Measurements from ENCODE around the gene TAC4. TPM values are rescaled to one million over a fixed set of nuclear protein-coding genes. Genes with fewer than 3 reads are reported as not detected.

Gene TAC4
- total RNA-seq, 3 donors from 2014 or later (not counting 1 experiment from before 2014, with no cell fraction given) = not detected

GRCh38 chr17:49850218-49850610 is 2.3 kb upstream of the TAC4 start:
- Mint-ChIP-seq H3K36me3 (no peaks in the 10 kb centered on the region), H3K9me3 (no peaks in the 10 kb centered on the region), H3K4me3 (peak overlapping the region; percentile 96), H3K27me3 (ENCODE audit: low read depth in 2 of 2) (no peaks in the 10 kb centered on the region), H3K4me1 (peaks cover 14 to 19% of the 10 kb centered on the region in 2 donors), H3K27ac (peak overlapping the region; percentile 77 to 93)
- ATAC-seq (no peak), DNase-seq (no peak)
- intact Hi-C loops (cut with micrococcal nuclease) = loop anchor here (5.0 kb wide), 2 partner anchors 133 to 153 kb away; no protein-coding TSS in a partner anchor
- 72% methylated on average over 5 of the region's 5 CpGs for WGBS (ENCODE audit: insufficient coverage)
- TF ChIP-seq, protein P1, sequence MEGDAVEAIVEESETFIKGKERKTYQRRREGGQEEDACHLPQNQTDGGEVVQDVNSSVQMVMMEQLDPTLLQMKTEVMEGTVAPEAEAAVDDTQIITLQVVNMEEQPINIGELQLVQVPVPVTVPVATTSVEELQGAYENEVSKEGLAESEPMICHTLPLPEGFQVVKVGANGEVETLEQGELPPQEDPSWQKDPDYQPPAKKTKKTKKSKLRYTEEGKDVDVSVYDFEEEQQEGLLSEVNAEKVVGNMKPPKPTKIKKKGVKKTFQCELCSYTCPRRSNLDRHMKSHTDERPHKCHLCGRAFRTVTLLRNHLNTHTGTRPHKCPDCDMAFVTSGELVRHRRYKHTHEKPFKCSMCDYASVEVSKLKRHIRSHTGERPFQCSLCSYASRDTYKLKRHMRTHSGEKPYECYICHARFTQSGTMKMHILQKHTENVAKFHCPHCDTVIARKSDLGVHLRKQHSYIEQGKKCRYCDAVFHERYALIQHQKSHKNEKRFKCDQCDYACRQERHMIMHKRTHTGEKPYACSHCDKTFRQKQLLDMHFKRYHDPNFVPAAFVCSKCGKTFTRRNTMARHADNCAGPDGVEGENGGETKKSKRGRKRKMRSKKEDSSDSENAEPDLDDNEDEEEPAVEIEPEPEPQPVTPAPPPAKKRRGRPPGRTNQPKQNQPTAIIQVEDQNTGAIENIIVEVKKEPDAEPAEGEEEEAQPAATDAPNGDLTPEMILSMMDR (IDR thresholded peaks at IDR 0.05) = no peak
- Histone ChIP-seq H3K4me3 (ENCODE audit: low read length) (no peak overlapping the region), H3K27ac (ENCODE audit: low read length) (no peak overlapping the region), H3K9me3 (ENCODE audit: control insufficient read depth, insufficient read depth, low read length) (no peaks in the 10 kb centered on the region), H3K36me3 (ENCODE audit: control insufficient read depth, insufficient read depth, low read length) (peaks cover 4% of the 10 kb centered on the region), H3K27me3 (ENCODE audit: control insufficient read depth, insufficient read depth, low read length) (no peaks in the 10 kb centered on the region), H3K4me1 (ENCODE audit: control insufficient read depth, insufficient read depth, low read length) (peaks cover 23% of the 10 kb centered on the region)

DNA sequence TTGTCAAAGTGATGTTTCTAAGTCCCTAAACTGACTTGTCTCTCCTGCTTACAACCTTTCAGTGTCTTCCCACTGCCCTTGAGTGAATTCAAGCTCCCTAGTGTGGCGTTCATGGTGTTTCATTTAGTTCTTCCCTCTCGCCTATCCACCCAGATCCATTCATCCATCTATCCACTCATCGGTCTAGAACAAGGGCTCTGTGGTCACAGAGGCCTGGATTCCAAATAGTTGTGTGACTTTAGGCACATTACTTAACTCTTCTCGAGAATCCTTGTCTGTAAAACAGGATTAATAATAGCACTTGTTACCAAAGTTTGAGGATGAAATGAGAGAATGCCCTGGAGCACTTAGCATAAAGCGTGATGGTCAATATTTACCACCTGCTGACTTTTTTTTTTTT is 870 bp upstream of the TAC4 start:
- H3K27me3 Mint-ChIP-seq (ENCODE audit: low read depth in 2 of 2) = no peaks in the 10 kb centered on the region
- intact Hi-C loops (cut with micrococcal nuclease) = no loop called here
- Histone ChIP-seq H3K4me1 (ENCODE audit: control insufficient read depth, insufficient read depth, low read length) (peaks cover 28% of the 10 kb centered on the region), H3K4me3 (ENCODE audit: low read length) (no peak overlapping the region), H3K27me3 (ENCODE audit: control insufficient read depth, insufficient read depth, low read length) (no peaks in the 10 kb centered on the region), H3K9me3 (ENCODE audit: control insufficient read depth, insufficient read depth, low read length) (no peaks in the 10 kb centered on the region), H3K36me3 (ENCODE audit: control insufficient read depth, insufficient read depth, low read length) (peaks cover 4% of the 10 kb centered on the region), H3K27ac (ENCODE audit: low read length) (no peak overlapping the region)
- no peaks in the 10 kb centered on the region for H3K36me3 Mint-ChIP-seq
- TF ChIP-seq, protein P1 (IDR thresholded peaks at IDR 0.05) = no peak
- ATAC-seq (no peak), DNase-seq (no peak)
- peaks cover 20 to 27% of the 10 kb centered on the region in 2 donors for H3K4me1 Mint-ChIP-seq
- 96% methylated on average over 5 of the region's 5 CpGs for WGBS (ENCODE audit: insufficient coverage)
- no peaks in the 10 kb centered on the region for H3K9me3 Mint-ChIP-seq
- peak overlapping the region in 1 of 2 donors; percentile 33 for H3K27ac Mint-ChIP-seq
- no peak overlapping the region for H3K4me3 Mint-ChIP-seq

DNA sequence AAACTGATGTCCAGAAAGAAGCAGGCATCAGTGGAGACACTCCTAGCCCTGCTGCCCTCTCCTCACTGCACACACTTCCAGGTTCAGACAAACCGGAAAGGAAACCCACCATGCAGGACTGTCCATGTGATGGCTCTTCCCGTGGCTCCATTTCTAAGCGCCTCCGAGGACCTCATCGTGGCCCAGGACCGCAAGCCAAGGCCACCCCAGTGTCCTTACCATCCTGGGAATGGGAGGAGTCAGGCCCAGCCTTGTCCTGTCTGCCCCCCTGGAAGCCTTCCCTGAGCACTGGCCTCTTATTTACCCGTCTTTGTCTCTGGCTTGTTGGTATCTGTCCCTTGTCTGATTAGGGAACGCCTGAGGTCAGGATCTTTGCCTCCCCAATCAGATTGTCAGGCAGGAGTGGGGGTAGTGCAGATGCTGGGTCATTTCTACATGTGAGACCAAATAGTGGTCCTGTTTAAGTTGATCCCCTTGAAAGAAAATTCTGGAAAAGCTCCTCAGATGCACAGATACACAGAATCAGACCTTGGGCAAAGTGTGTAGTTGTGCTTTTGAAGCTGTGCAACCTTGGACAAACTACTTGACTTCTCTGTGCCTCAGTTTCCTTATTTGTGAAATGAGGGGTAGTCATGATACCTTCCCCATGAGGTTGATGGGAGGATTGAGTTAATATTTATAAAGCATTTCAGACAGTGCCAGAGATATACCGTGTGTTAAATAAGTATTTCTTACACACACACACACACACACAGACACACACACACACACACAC is 744 bp downstream of the TAC4 start:
- no peak overlapping the region for H3K4me3 Mint-ChIP-seq
- DNase-seq (no peak), ATAC-seq (no peak)
- peaks cover 20 to 26% of the 10 kb centered on the region in 2 donors for H3K4me1 Mint-ChIP-seq
- no peak overlapping the region for H3K4me3 ChIP-seq (ENCODE audit: low read length)
- H3K36me3 ChIP-seq (ENCODE audit: control insufficient read depth, insufficient read depth, low read length) = peaks cover 4% of the 10 kb centered on the region
- 90% methylated on average over 9 of the region's 9 CpGs for WGBS (ENCODE audit: insufficient coverage)
- no peaks in the 10 kb centered on the region for H3K9me3 Mint-ChIP-seq
- H3K9me3 ChIP-seq (ENCODE audit: control insufficient read depth, insufficient read depth, low read length) = no peaks in the 10 kb centered on the region
- H3K4me1 ChIP-seq (ENCODE audit: control insufficient read depth, insufficient read depth, low read length) = peaks cover 27% of the 10 kb centered on the region
- TF ChIP-seq, protein P1 (IDR thresholded peaks at IDR 0.05) = no peak
- no peaks in the 10 kb centered on the region for H3K36me3 Mint-ChIP-seq
- no peaks in the 10 kb centered on the region for H3K27me3 Mint-ChIP-seq (ENCODE audit: low read depth in 2 of 2)
- H3K27me3 ChIP-seq (ENCODE audit: control insufficient read depth, insufficient read depth, low read length) = no peaks in the 10 kb centered on the region
- peak overlapping the region in 1 of 2 donors; percentile 1 for H3K27ac Mint-ChIP-seq
- H3K27ac ChIP-seq (ENCODE audit: low read length) = no peak overlapping the region
- intact Hi-C loops (cut with micrococcal nuclease) = no loop called here
